Hepatocyte (in vitro differentiated cells): ENCODE measurements around the gene UBXN4.

ENCODE experiments used
- CTCF ChIP-seq: fragments of 200-600 bp; sonication (generic); IDR thresholded peaks from 2 replicates; pipeline ENCODE4 v1.5.1; 2016; ENCODE audit warnings: antibody characterized with exemption, mild to moderate bottlenecking; ENCODE audit not compliant: poor library complexity
- EZH2 ChIP-seq: fragments of 200-600 bp; sonication (generic); IDR thresholded peaks from 2 replicates; pipeline ENCODE4 v1.6.1; 2016; ENCODE audit warnings: antibody characterized with exemption, mild to moderate bottlenecking, borderline replicate concordance
- EZH2phosphoT487 ChIP-seq: fragments of 200-600 bp; sonication (generic); IDR thresholded peaks from one replicate; pipeline ENCODE4 v1.6.1; 2018; ENCODE audit warnings: antibody characterized with exemption, mild to moderate bottlenecking, low read depth, moderate library complexity; ENCODE audit not compliant: unreplicated experiment, severe bottlenecking

- no peak for TF ChIP-seq CTCF
- no peak for TF ChIP-seq EZH2phosphoT487
- no peak for TF ChIP-seq EZH2
Observed at GRCh38 chr2:135732561-135732960, 9.1 kb upstream of the UBXN4 start.
